Measurements from ENCODE around the gene OR2K2. TPM values are rescaled to one million over a fixed set of nuclear protein-coding genes. Genes with fewer than 3 reads are reported as not detected.
A peak's percentile ranks its signal among the peaks of the same experiment; 100 is the strongest.
"Not testable (repeated sequence)": the region's sequence is repeated elsewhere in the genome, so short reads cannot be mapped to it uniquely, and the experiment has no call there.

Gene OR2K2
- total RNA-seq: not detected

GRCh38 chr9:111330124-111330523 lies at the start of gene OR2K2:
Gene OR2K2, minus strand, starts transcription at chr9:111330224. Its CDS starts 1,791 bp downstream, at chr9:111328433.
- Mint-ChIP-seq H3K27ac (no peak within 1 kb of the TSS), H3K9me3 (no peaks in the 10 kb centered on the region), H3K36me3 (no peaks in the 10 kb centered on the region)
- no peak for ATAC-seq
- DNase-seq (ENCODE audit: low spot score in 2 of 2): no peak

- no peaks in the 10 kb centered on the region for H3K9me3 Mint-ChIP-seq
- no peak for ATAC-seq
- no peak overlapping the region for H3K27ac Mint-ChIP-seq
- no peak for DNase-seq (ENCODE audit: low spot score in 2 of 2)
- H3K36me3 Mint-ChIP-seq: peaks cover 29 to 40% of the 10 kb centered on the region in 2 donors
These were observed 46.0 kb upstream of the OR2K2 start for GRCh38 chr9:111375817-111376564.

GRCh38 chr9:111375062-111375461 lies 45.0 kb upstream of the OR2K2 start:
- Mint-ChIP-seq H3K36me3 (peaks cover 28 to 44% of the 10 kb centered on the region in 2 donors), H3K9me3 (no peaks in the 10 kb centered on the region), H3K27ac (no peak overlapping the region)
- DNase-seq (ENCODE audit: low spot score in 2 of 2) (no peak), ATAC-seq (no peak)

GRCh38 chr9:111372297-111372696 lies 42.3 kb upstream of the OR2K2 start:
- DNase-seq (ENCODE audit: low spot score in 2 of 2) (no peak), ATAC-seq (no peak)
- Mint-ChIP-seq H3K27ac (no peak overlapping the region), H3K9me3 (no peaks in the 10 kb centered on the region), H3K36me3 (peaks cover 26 to 47% of the 10 kb centered on the region in 2 donors)

GRCh38 chr9:111366978-111367377 lies 37.0 kb upstream of the OR2K2 start:
- no peak for DNase-seq (ENCODE audit: low spot score in 2 of 2)
- no peak for ATAC-seq
- no peak overlapping the region for H3K27ac Mint-ChIP-seq
- H3K9me3 Mint-ChIP-seq: no peaks in the 10 kb centered on the region
- H3K36me3 Mint-ChIP-seq: peaks cover 28 to 57% of the 10 kb centered on the region in 2 donors

GRCh38 chr9:111362526-111362925 lies 32.5 kb upstream of the OR2K2 start:
- Mint-ChIP-seq H3K27ac (no peak overlapping the region), H3K36me3 (peaks cover 10 to 28% of the 10 kb centered on the region in 2 donors)

GRCh38 chr9:111360881-111361280 lies 30.9 kb upstream of the OR2K2 start:
- Mint-ChIP-seq H3K27ac (no peak overlapping the region), H3K36me3 (peaks cover 10 to 28% of the 10 kb centered on the region in 2 donors), H3K9me3 (no peaks in the 10 kb centered on the region)
- ATAC-seq (no peak), DNase-seq (ENCODE audit: low spot score in 2 of 2) (no peak)

More at GRCh38 chr9:111362526-111362925, 32.5 kb upstream of the OR2K2 start:
- no peaks in the 10 kb centered on the region for H3K9me3 Mint-ChIP-seq
- ATAC-seq (no peak), DNase-seq (ENCODE audit: low spot score in 2 of 2) (no peak)

GRCh38 chr9:111356481-111357244 lies 26.6 kb upstream of the OR2K2 start:
- Mint-ChIP-seq H3K27ac (no peak overlapping the region), H3K36me3 (peaks cover 0 to 1% of the 10 kb centered on the region in 2 donors), H3K9me3 (no peaks in the 10 kb centered on the region)
- DNase-seq (ENCODE audit: low spot score in 2 of 2) (no peak), ATAC-seq (peak; percentile 76 to 94)

- Mint-ChIP-seq H3K36me3 (no peaks in the 10 kb centered on the region), H3K9me3 (no peaks in the 10 kb centered on the region), H3K27ac (no peak overlapping the region)
- DNase-seq (ENCODE audit: low spot score in 2 of 2) (no peak), ATAC-seq (no peak)
These were observed 22.5 kb upstream of the OR2K2 start for GRCh38 chr9:111352545-111352944.

GRCh38 chr9:111350556-111350955 lies 20.5 kb upstream of the OR2K2 start:
- no peaks in the 10 kb centered on the region for H3K9me3 Mint-ChIP-seq
- DNase-seq (ENCODE audit: low spot score in 2 of 2): no peak
- no peak overlapping the region for H3K27ac Mint-ChIP-seq

GRCh38 chr9:111349766-111350165 lies 19.7 kb upstream of the OR2K2 start:
- Mint-ChIP-seq H3K27ac (no peak overlapping the region), H3K36me3 (no peaks in the 10 kb centered on the region), H3K9me3 (no peaks in the 10 kb centered on the region)
- ATAC-seq: no peak
- no peak for DNase-seq (ENCODE audit: low spot score in 2 of 2)

More at GRCh38 chr9:111350556-111350955, 20.5 kb upstream of the OR2K2 start:
- no peaks in the 10 kb centered on the region for H3K36me3 Mint-ChIP-seq
- ATAC-seq: no peak

- ATAC-seq: no peak
- H3K27ac Mint-ChIP-seq: no peak overlapping the region
- H3K9me3 Mint-ChIP-seq: no peaks in the 10 kb centered on the region
- H3K36me3 Mint-ChIP-seq: no peaks in the 10 kb centered on the region
- DNase-seq (ENCODE audit: low spot score in 2 of 2): no peak
These were observed 18.8 kb upstream of the OR2K2 start for GRCh38 chr9:111348821-111349271.

- not testable (repeated sequence) for H3K9me3 Mint-ChIP-seq; H3K27ac Mint-ChIP-seq; ATAC-seq; H3K36me3 Mint-ChIP-seq; DNase-seq (ENCODE audit: low spot score in 2 of 2)
These were observed 4.4 kb upstream of the OR2K2 start for GRCh38 chr9:111334318-111334863.

GRCh38 chr9:111320631-111321030 lies 9.4 kb downstream of the OR2K2 start:
- Mint-ChIP-seq H3K9me3 (peaks cover 7% of the 10 kb centered on the region in 2 donors), H3K36me3 (no peaks in the 10 kb centered on the region), H3K27ac (no peak overlapping the region)
- DNase-seq (ENCODE audit: low spot score in 2 of 2) (no peak), ATAC-seq (no peak)

GRCh38 chr9:111316796-111317195 lies 13.2 kb downstream of the OR2K2 start:
- Mint-ChIP-seq H3K27ac (no peak overlapping the region), H3K9me3 (peaks cover 5 to 7% of the 10 kb centered on the region in 2 donors), H3K36me3 (no peaks in the 10 kb centered on the region)
- ATAC-seq (no peak), DNase-seq (ENCODE audit: low spot score in 2 of 2) (no peak)

GRCh38 chr9:111305914-111306313 lies 24.1 kb downstream of the OR2K2 start:
- no peaks in the 10 kb centered on the region for H3K36me3 Mint-ChIP-seq
- DNase-seq (ENCODE audit: low spot score in 2 of 2) (no peak), ATAC-seq (no peak)
- no peak overlapping the region for H3K27ac Mint-ChIP-seq
- H3K9me3 Mint-ChIP-seq: no peaks in the 10 kb centered on the region

- H3K9me3 Mint-ChIP-seq, ATAC-seq: not testable (repeated sequence)
These were observed 26.0 kb downstream of the OR2K2 start for GRCh38 chr9:111304000-111304399.

More at GRCh38 chr9:111304000-111304399, 26.0 kb downstream of the OR2K2 start:
- not testable (repeated sequence) for H3K27ac Mint-ChIP-seq; H3K36me3 Mint-ChIP-seq; DNase-seq (ENCODE audit: low spot score in 2 of 2)
